Astrocyte (in vitro differentiated cells and primary cell): ENCODE measurements around the gene GINS3.

ENCODE experiments used
- CTCF ChIP-seq: IDR thresholded peaks from 2 replicates; pipeline ENCODE4 v1.5.1; 2011; ENCODE audit warnings: low read depth, mild to moderate bottlenecking, inconsistent platforms, low read length, moderate library complexity; ENCODE audit not compliant: insufficient read depth
- EZH2 ChIP-seq: IDR thresholded peaks from 2 replicates; pipeline ENCODE4 v1.6.1; 2012; ENCODE audit warnings: mild to moderate bottlenecking, low read length, inconsistent platforms; ENCODE audit not compliant: insufficient read depth

GRCh38 chr16:58448890-58449289 is 56.6 kb downstream of the GINS3 start:
- TF ChIP-seq CTCF (no peak), EZH2 (no peak)
